ENCODE measurements around the gene TNFRSF12A. TPM values are rescaled to one million over a fixed set of nuclear protein-coding genes. Genes with fewer than 3 reads are reported as not detected.

Gene TNFRSF12A
- polyA plus RNA-seq, 1 donor (not counting 4 experiments of a cell fraction or from before 2014, with no cell fraction given) = 147 TPM

DNA sequence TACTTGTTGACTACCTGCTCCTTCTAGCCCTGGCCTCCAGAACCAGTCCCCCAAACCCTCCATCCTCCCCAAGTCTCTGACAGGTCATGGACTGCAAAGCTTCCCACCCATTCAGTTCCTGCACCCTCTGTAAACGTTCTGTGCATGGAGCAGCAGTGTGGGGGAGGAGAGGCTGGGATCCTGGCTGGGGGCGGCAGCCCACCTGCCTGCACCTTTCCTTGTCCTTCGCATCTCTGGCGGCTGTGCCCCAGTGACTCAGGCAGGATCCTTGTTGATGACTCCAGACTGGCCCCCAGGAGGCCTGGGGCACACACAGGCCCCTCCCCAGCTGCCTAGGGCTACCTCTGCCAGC lies 38.3 kb upstream of the TNFRSF12A start:
- Histone ChIP-seq H3K4me3 (ENCODE audit: control insufficient read depth in 2 of 3, extremely low read depth in 1 of 3, insufficient read depth in 2 of 3, low read depth in 1 of 3, low read length in 3 of 3) (no peak overlapping the region), H3K4me1 (ENCODE audit: control insufficient read depth, extremely low read depth, insufficient read depth, low read length) (peaks cover 31% of the 10 kb centered on the region), H4K20me1 (ENCODE audit: control insufficient read depth, extremely low read depth, insufficient read depth, low read length) (no peaks in the 10 kb centered on the region), H2AFZ (ENCODE audit: control insufficient read depth, low read length) (no peak overlapping the region), H3K27me3 (ENCODE audit: control insufficient read depth, extremely low read depth, insufficient read depth, low read length) (no peaks in the 10 kb centered on the region), H3K79me2 (ENCODE audit: control insufficient read depth, insufficient read depth, low read length) (peaks cover 17% of the 10 kb centered on the region), H3K4me2 (ENCODE audit: control insufficient read depth, extremely low read depth, insufficient read depth, low read depth, low read length) (no peak overlapping the region), H3K36me3 (ENCODE audit: control insufficient read depth in 2 of 2, extremely low read depth in 1 of 2, insufficient read depth in 2 of 2, low read length in 2 of 2) (no peaks in the 10 kb centered on the region), H3K9me3 (ENCODE audit: control insufficient read depth, low read depth, low read length) (no peaks in the 10 kb centered on the region), H3K27ac (ENCODE audit: control insufficient read depth, insufficient read depth, low read length) (no peak overlapping the region), H3K9ac (ENCODE audit: control insufficient read depth, extremely low read depth, insufficient read depth, low read length) (no peak overlapping the region), H3K9me1 (ENCODE audit: control insufficient read depth, extremely low read depth, insufficient read depth, low read length) (no peaks in the 10 kb centered on the region)
- no peak for FAIRE-seq
- dilution Hi-C loops (cut with MboI; ENCODE audit: extremely low pct_ligation_motif_present, low sequenced_read_pairs) = no loop called here
- TF ChIP-seq EZH2 (IDR thresholded peaks at IDR 0.05; ENCODE audit: low read length) = no peak
- TF ChIP-seq CTCF (optimal IDR thresholded peaks at IDR 0.05 in 1 of 3, IDR thresholded peaks at IDR 0.05 in 1 of 3, conservative IDR thresholded peaks at IDR 0.05 in 1 of 3; ENCODE audit: extremely low read depth in 1 of 3, insufficient read depth in 2 of 3, low read length in 3 of 3) = no peak
- DNase-seq (ENCODE audit: low read depth, low spot score) = no peak

GRCh38 chr16:2982402-2982801 lies 37.8 kb upstream of the TNFRSF12A start:
- no peak for FAIRE-seq
- Histone ChIP-seq H3K4me1 (ENCODE audit: control insufficient read depth, extremely low read depth, insufficient read depth, low read length) (peaks cover 31% of the 10 kb centered on the region), H3K4me3 (ENCODE audit: control insufficient read depth in 2 of 3, extremely low read depth in 1 of 3, insufficient read depth in 2 of 3, low read depth in 1 of 3, low read length in 3 of 3) (no peak overlapping the region), H3K9me3 (ENCODE audit: control insufficient read depth, low read depth, low read length) (no peaks in the 10 kb centered on the region), H3K27ac (ENCODE audit: control insufficient read depth, insufficient read depth, low read length) (no peak overlapping the region), H3K79me2 (ENCODE audit: control insufficient read depth, insufficient read depth, low read length) (peaks cover 17% of the 10 kb centered on the region), H2AFZ (ENCODE audit: control insufficient read depth, low read length) (no peak overlapping the region), H3K27me3 (ENCODE audit: control insufficient read depth, extremely low read depth, insufficient read depth, low read length) (no peaks in the 10 kb centered on the region), H3K36me3 (ENCODE audit: control insufficient read depth in 2 of 2, extremely low read depth in 1 of 2, insufficient read depth in 2 of 2, low read length in 2 of 2) (no peaks in the 10 kb centered on the region), H3K9ac (ENCODE audit: control insufficient read depth, extremely low read depth, insufficient read depth, low read length) (no peak overlapping the region), H3K9me1 (ENCODE audit: control insufficient read depth, extremely low read depth, insufficient read depth, low read length) (no peaks in the 10 kb centered on the region), H4K20me1 (ENCODE audit: control insufficient read depth, extremely low read depth, insufficient read depth, low read length) (no peaks in the 10 kb centered on the region), H3K4me2 (ENCODE audit: control insufficient read depth, extremely low read depth, insufficient read depth, low read depth, low read length) (no peak overlapping the region)
- dilution Hi-C loops (cut with MboI; ENCODE audit: extremely low pct_ligation_motif_present, low sequenced_read_pairs) = no loop called here
- TF ChIP-seq CTCF (optimal IDR thresholded peaks at IDR 0.05 in 1 of 3, IDR thresholded peaks at IDR 0.05 in 1 of 3, conservative IDR thresholded peaks at IDR 0.05 in 1 of 3; ENCODE audit: extremely low read depth in 1 of 3, insufficient read depth in 2 of 3, low read length in 3 of 3) = no peak
- TF ChIP-seq EZH2 (IDR thresholded peaks at IDR 0.05; ENCODE audit: low read length) = no peak
- DNase-seq (ENCODE audit: low read depth, low spot score) = no peak
